Measurements from ENCODE around the gene AIG1. TPM values are rescaled to one million over a fixed set of nuclear protein-coding genes. Genes with fewer than 3 reads are reported as not detected.

The AIG1 gene
- total RNA-seq, 4 donors from 2014 or later, result 40.7 to 56.4 (median 43.6) TPM

DNA sequence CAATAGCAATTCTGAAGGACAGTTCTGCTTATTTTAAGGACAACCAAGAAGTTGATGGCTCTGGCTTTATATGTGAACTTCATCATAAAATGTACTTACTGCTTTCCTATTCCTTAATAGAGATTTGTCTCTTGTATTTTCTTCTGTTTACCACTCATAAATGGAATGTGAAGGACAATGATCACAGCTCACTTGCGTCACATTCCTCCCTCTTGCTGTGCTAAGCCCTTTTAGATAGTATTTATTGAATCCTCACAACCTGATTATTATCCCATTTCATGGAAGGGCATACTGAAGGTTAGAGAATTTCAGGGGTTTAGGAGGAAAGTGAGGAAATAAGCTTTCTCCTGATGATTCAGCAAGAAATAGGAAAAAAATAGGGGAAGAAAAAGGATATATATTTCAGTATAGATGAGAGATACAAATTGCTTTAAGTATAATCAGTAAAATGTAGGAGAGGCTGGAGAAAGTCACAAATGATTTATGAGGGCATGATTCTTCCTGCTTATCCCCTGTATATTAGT, 132.9 kb downstream of the AIG1 start:
- TF ChIP-seq, protein P1, sequence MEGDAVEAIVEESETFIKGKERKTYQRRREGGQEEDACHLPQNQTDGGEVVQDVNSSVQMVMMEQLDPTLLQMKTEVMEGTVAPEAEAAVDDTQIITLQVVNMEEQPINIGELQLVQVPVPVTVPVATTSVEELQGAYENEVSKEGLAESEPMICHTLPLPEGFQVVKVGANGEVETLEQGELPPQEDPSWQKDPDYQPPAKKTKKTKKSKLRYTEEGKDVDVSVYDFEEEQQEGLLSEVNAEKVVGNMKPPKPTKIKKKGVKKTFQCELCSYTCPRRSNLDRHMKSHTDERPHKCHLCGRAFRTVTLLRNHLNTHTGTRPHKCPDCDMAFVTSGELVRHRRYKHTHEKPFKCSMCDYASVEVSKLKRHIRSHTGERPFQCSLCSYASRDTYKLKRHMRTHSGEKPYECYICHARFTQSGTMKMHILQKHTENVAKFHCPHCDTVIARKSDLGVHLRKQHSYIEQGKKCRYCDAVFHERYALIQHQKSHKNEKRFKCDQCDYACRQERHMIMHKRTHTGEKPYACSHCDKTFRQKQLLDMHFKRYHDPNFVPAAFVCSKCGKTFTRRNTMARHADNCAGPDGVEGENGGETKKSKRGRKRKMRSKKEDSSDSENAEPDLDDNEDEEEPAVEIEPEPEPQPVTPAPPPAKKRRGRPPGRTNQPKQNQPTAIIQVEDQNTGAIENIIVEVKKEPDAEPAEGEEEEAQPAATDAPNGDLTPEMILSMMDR (IDR thresholded peaks at IDR 0.05; ENCODE audit: low read depth), result no peak

DNA sequence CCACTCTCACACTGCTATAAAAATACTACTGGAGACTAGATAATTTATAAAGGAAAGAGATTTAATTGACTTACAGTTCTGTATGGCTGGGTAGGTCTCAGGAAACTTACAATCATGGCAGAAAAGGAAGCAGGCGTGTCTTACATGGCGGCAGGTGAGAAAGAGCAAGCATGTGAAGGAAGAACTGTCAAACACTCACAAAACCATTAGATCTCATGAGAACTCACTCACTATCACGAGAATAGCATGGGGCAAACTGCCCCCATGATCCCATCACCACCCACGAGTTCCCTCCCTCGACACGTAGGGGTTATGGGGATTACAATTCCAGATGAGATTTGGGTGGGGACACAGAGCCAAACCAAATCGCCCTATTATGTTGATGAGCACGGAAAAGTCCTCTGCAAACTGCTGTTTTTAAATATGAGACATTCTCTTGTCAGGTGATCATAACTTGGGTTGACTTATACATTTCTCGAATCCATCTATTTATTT, 133.5 kb downstream of the AIG1 start:
- TF ChIP-seq, protein P1 (IDR thresholded peaks at IDR 0.05; ENCODE audit: low read depth), result no peak

DNA sequence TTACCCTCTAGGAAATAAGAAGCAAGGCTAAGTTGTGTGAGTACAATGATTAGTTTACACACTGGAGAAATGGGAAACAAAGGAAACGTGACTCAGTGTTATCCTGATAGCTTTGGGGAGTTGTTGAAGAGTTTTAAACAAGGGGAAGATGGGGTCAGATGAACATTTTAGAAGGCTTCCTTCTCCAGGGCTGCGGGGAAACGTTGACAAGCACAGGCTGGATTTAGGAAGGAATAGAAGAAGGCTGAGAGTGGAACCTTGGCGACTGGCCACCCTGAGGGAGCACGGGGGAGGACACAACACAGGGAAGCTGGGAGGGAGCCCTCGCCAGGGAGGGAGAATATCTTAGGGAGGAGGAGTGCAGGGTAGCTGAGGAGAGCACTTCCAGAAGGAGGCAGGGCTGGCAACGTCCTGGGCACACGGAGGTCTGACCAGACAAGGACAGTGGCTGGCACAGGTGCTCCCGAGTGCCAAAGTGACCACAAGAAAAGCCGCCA, 134.7 kb downstream of the AIG1 start:
- TF ChIP-seq, protein P1 (IDR thresholded peaks at IDR 0.05; ENCODE audit: low read depth), result no peak

GRCh38 chr6:143196525-143197225, 136.0 kb downstream of the AIG1 start:
- TF ChIP-seq, protein P1 (IDR thresholded peaks at IDR 0.05; ENCODE audit: low read depth), result no peak

GRCh38 chr6:143197377-143197776, 136.7 kb downstream of the AIG1 start:
- TF ChIP-seq, protein P1 (IDR thresholded peaks at IDR 0.05; ENCODE audit: low read depth), result no peak

DNA sequence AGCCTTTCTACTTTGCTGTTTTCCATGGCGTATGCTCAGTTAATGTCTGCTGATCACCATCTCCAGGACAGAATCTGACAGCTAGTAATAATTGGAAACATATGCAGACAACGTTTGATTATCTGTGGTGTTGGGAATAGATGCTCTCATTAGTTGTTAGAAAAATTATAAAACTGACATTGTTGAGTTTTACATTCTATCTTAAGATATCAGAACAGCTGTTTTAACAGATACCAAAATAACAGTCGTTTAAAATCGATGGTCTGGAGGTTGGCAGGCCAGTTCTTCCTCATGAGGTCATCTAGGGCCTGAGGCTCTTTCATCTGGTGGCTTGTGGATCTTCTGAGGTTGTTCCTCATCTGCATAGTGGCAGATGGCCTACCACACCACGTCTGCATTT, 137.6 kb downstream of the AIG1 start:
- TF ChIP-seq, protein P1 (IDR thresholded peaks at IDR 0.05; ENCODE audit: low read depth), result no peak

DNA sequence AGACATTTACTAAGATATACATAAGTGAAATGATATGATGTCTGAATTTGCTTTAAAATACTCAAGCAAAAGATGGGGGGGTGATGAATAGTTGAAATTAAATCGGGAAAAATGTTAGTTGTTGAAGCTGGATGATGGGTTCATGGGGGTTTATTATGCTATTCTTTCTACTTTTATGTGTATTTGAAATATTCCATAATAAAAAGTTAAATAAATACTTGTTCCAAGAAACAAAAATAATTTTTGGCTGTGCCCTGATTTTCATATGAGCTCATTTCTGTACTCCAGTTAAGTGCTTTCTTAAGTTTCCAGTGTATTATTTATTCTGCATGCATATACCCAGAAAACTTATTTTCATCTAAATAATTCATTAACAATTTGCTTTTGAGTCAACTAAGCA, 138.6 kb downstream of the AIG1 start:
- TF ChIP-seq, protein P1 (IDR thresholded peaks at IDR 0.05; ENCODE audit: low read depth), result no peak
